Myocyte (in vitro differentiated cells): Measurements from ENCODE around the gene CHST11. TPM values are rescaled to one million over a fixed set of nuclear protein-coding genes. Genes with fewer than 3 reads are reported as not detected.

ENCODE experiments used
- DNase-seq: peaks from one replicate; pipeline ENCODE4 v3.0.0-alpha.2; 2012; ENCODE audit warnings: low read depth
- total RNA-seq: library from RNA; depleted of rRNA; stranded (reverse); fragments of >200 nt; gene quantifications from 2 replicates; pipeline ENCODE4 v1.2.3, GENCODE V29; 2014

CHST11 gene
- total RNA-seq, 1 donor from 2014 or later, result 2.9 TPM

DNA sequence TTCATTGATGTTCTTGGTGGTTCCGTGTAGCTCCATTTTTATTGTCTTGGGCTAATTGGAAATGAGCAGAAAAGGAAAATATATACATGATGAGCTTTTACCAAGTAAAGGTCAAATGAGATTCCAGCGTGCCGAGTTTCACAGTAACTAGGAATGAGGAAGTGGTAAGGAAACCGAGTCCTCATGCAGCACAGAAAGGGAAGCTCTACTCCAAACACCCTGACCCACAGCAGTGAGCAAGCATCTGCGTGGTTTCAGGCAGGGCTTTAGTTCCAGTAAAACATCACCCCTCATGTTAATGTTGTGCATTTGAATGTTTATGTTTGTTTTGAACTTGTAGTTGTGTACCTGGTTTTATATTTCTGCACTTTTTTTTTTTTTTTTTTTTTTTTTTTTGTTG is 293.3 kb downstream of the CHST11 start:
- DNase-seq, result peak; percentile 31

DNA sequence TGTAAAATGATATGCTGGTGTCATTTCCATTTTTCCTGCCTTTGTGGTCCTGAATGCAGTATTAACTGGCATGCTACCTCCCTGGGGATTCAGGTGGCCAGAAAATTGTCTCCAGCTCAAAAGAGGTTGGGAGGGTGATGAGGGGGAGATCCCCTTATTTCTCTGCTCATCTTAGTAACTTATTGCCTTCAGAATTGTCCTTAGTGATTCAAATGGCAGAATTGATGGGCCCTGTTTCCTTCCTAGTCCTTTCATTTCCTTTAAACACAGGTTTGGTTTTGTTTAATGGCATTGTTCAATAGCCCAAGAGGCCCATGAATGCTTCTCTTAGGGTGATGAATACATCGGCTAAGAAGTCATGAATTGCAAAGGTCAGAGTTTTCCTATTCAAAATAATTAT is 294.4 kb downstream of the CHST11 start:
- peak; percentile 16 for DNase-seq

GRCh38 chr12:104751594-104751993 is 294.8 kb downstream of the CHST11 start:
- DNase-seq, result no peak

DNA sequence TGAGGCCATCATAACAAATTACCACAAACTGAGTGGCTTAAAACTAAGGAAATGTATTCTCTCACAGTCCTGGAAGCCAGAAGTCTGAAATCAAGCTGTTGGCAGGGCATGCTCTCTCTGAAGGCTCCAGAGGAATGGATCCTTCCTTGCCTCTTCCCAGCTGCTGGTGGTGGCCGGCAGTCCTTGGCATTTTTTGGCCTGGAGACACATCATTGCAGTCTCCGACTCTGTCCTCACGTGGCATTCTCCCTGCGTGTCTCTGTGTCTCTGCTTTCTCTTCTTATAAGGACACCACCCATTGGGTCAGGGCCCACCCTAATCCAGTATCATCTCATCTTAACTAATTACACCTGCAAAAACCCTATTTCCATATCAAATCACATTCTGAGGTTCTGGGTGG is 295.3 kb downstream of the CHST11 start:
- DNase-seq, result no peak

DNA sequence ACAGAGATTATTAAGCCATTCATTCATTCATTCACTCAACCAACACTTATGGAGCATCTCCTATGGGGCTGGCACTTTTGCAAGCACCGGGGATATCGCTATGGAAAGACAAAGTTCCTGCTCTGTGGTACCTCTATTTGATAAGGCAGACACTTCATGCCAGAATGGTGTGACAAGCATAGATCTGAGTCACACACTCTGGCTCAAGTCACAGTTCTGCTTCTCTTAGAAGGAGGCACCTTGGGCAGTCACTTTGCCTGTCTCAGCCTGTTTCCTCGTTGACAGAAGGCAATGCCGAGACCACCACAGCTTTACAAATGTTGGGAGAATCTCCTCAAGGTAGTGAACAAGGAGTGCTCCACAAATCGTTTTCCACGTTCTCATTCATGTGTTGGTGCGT is 296.1 kb downstream of the CHST11 start:
- DNase-seq, result no peak

DNA sequence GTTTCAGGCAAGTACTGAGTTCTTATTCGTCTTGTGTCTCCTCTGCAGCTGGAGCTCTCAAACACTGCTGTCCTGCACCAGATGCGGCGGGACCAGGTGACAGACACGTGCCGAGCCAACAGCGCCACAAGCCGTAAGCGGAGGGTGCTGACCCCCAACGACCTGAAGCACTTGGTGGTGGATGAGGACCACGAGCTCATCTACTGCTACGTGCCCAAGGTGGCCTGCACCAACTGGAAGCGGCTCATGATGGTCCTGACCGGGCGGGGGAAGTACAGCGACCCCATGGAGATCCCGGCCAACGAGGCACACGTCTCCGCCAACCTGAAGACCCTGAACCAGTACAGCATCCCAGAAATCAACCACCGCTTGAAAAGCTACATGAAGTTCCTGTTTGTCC is 300.2 kb downstream of the CHST11 start:
- no peak for DNase-seq

- DNase-seq, result no peak
Measured at GRCh38 chr12:104758771-104759170, 302.0 kb downstream of the CHST11 start.

GRCh38 chr12:104761091-104761490 is 304.3 kb downstream of the CHST11 start:
- DNase-seq, result no peak

DNA sequence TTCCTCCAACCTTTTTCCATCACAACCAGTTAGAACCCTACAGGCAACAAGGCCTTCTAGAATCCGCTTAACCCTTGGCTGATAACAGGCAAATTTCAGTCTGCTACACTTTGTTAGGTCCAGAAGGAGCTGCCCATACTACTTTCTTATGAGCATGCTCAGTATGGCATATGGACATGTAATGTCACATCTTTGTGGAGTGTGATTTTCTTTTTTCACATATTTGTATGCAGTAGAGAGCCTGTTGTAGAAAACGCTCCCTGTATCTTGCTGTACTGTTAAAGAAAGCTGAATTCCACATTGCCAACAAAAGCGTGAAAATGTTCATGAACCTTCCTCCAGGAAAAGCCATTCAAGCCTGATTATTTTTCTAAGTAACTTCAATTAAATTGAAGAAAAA is 304.9 kb downstream of the CHST11 start:
- no peak for DNase-seq

GRCh38 chr12:104763168-104763805 is 306.5 kb downstream of the CHST11 start:
- no peak for DNase-seq

DNA sequence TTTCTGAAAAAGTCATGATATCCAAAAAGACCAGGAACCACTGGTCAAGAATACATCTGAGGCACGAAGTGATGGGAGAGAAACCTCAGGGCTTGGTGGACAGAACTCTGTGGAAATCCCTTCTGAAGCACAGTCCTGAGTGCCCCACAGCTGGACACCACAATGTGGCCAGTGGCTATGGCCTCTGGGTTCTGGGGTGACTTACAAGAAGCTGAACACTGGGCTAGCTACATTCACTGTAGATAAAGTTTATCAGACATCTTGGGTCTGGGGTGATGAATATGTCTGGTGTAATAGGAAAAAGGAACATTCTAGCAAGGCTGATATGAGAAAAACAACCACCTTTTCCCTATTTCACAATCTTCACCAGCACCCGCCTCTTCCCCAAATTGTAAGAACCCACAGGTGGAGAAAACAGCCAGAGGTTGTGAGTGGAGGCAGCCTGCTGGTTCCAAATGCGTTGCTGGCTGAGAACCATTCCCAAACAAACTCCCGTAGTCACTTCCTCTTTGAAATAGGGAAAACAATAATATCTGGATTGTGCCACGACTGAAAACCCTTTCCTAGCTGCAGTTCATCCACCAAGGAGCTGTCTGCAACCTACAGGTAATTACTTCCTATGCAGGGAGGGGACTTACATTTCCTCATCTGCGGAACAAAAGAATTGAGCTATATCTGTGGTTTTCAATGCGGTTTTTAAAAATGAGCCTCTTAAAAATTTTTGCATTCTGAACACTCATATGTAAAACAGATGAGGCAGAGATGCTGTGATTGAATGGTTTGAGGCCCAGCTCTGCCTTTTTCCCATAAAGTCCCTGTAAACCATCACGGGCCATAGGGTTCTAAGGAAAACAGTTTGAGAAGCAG is 307.7 kb downstream of the CHST11 start:
- no peak for DNase-seq

DNA sequence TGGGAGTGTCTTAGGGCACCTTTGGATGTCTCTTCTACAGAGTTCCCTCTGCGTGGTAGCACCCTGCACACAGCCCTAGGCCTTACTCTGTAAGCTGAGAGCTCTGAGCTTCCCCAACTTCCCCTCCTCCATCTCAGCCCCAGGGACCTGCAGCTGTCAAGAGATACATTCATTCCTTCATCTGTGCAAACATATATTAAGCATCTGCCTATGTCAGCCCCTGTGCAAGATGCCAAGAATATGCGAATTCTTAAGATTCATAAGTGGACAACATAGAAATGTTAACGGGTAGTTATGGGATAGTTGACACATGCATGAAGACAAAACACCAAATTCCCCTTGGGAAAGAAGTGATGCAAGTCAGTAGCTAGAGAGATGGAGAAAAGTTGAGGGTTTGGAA is 310.5 kb downstream of the CHST11 start:
- DNase-seq, result no peak

DNA sequence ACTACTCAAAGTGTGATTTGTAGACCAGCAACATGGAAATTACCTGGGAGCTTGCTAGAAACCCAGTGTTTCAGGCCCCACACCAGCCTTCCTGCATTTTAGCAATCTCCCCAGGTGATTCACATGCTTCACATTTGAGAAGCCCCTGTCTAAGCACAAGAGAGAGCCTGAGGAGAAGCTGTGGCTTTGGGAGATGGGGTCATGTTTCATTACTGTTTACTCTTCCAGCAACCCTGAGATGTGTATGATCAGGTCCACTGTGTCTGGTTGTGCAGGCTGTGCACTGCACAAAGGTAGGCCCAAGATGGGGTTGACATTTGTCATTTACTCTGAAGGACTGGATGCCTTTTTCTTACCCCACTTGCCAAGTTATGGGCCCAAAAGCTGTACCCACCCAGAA is 311.3 kb downstream of the CHST11 start:
- no peak for DNase-seq

- no peak for DNase-seq
Measured at GRCh38 chr12:104769144-104769561, 312.4 kb downstream of the CHST11 start.

GRCh38 chr12:104772336-104772735 is 315.6 kb downstream of the CHST11 start:
- no peak for DNase-seq

- DNase-seq, result no peak
Measured at GRCh38 chr12:104775731-104776231, 319.0 kb downstream of the CHST11 start.

DNA sequence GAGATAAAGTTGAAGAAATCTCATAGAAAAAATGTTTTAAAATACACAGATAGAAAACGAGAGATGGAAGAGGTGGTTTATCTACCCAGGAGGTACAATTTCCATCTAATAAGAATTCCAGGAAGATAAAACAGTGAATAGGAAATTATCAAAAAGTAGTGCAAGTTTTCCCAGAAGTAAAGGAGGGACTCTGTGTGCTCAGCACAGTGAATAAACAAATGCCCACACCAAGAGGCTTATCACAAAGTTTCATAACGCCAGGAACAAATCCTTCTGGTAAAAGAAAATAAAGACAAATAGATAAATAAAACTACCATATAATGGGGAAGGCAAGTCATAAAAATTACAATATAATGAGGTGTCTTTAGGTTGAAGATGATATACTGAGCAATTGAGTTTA is 322.4 kb downstream of the CHST11 start:
- no peak for DNase-seq

DNA sequence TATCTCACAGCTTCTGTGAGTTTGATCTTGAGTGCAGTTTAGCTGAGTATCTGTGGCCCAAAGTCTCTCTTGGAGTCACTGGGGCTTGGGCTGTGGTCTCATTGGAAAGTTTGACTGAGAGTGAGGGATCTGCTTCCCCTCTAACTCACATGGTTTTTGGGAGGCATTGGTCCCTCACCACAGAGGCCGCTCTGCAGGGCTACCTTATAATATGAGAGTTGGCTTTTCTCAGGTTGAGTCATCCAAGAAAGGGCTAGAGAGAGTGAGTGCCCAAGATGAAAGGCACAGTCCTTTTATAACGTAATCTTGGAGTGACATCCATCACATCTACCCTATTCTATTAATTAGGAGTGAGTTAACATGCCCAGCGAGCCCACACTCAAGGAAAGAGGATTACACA is 325.5 kb downstream of the CHST11 start:
- no peak for DNase-seq

DNA sequence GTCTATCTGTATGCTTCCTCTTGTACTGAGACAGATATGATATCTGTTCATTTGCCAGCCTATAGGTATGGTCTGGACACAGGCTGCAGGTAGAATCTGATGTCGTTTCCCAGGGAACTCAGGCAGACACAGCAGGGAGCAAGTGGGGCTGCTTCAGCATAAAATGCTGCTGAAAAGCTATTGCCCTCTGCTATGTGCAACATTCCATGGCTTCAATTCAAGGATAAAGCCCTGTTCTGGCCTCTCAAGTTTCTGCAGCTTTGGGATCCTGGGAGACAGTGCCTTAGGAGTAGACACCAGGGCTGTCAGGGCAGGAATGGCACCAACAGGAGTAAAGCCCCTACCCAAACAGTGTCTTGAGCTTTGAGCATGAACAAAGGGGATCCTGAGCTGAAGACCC is 327.8 kb downstream of the CHST11 start:
- DNase-seq, result peak; percentile 7

DNA sequence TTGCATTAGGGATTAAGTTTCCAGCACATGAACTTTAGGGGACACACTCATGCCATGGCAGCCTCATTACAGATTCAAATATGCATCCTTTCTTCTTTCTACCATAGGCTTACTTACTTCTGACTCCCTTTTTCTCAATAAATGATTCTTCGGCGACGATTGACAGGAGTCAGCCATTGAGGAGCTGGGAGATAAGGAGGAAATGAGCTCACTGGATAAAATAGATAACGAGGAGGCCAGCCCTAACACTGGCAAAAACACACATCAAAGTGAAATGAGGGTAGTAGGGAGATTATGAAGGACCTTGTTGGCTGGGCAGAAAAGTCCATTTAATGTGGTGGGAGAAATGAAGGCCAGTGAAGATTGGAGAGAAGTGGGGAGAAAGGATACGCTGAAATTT is 329.1 kb downstream of the CHST11 start:
- DNase-seq, result no peak

DNA sequence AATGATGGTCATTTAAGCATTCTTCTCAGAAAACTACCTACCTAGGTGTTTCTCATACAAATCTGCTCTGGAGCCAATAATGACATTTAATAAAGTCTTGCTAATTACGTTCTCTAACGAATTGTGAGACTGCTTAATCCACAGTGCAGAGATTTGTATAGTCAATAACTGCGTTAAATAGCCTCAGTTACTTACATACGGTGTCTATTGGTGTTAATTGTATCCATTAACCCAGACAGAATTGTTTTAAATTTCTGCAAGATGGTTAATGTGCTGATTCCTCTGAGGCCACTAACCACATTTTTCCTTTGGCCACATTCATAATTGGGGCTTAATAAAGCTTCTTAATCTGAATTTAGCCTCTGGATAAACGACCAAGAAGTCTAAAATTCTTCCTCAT is 329.6 kb downstream of the CHST11 start:
- no peak for DNase-seq

DNA sequence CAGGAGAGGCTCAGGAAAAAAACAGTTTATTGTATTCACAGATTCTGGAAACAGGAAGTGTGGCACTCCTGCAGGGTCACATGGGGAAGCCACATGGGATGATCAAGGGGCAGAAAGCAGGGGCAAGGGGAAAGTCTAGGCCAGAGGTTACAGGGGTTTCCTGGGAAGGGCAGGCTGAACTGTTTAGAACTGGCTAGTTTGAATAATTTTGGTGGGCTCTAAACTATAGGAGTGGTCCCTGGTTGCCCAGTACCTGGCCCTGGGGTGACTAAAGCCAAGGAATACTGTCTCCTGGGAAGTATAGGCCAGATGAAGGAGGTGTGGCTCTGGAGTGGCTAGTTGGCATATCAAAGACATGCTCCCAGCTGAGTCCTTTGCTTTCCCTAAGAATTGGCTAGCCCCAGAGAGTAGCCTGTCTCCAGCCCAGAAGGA is 332.1 kb downstream of the CHST11 start:
- no peak for DNase-seq
